ENCODE data around the gene ADK. TPM values are rescaled to one million over a fixed set of nuclear protein-coding genes. Genes with fewer than 3 reads are reported as not detected.
A peak's percentile ranks its signal among the peaks of the same experiment; 100 is the strongest.
"Not testable (repeated sequence)": the region's sequence is repeated elsewhere in the genome, so short reads cannot be mapped to it uniquely, and the experiment has no call there.

ADK gene
- total and polyA plus RNA-seq, 11 donors: 20.8 to 55.5 (median 39.8) TPM

GRCh38 chr10:74576586-74576985 lies 425.6 kb downstream of the ADK start:
- DNase-seq (no peak), ATAC-seq (no peak)
- TF ChIP-seq CTCF (IDR thresholded peaks at IDR 0.05): no peak
- Histone ChIP-seq H3K4me1 (no peaks in the 10 kb centered on the region), H3K4me3 (no peak overlapping the region), H3K36me3 (no peaks in the 10 kb centered on the region), H3K27me3 (no peaks in the 10 kb centered on the region), H3K27ac (no peak overlapping the region), H3K9me3 (peaks cover 0 to 3% (median 0%) of the 10 kb centered on the region in 12 donors)
- WGBS, 4 donors: 95 to 98% (median 97%) methylated on average over 3 of the region's 3 CpGs
- intact Hi-C loops (cut with DNase I): no loop called here

DNA sequence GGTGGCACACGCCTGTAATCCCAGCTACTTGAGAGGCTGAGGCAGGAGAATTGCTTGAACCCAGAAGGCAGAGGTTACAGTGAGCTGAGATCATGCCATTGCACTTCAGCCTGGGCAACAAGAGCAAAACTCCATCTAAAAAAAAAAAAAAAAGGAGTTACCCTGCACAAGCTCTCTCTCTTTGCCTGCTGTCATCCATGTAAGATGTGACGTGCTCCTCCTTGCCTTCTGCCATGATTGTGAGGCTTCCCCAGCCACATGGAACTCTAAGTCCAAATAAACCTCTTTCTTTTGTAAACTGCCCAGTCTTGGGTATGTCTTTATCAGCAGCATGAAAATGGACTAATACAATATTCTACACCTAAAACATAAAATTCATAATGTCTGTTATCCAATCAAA lies 429.4 kb downstream of the ADK start:
- H3K4me3 ChIP-seq, H3K36me3 ChIP-seq, H3K9me3 ChIP-seq, H3K4me1 ChIP-seq, H3K27me3 ChIP-seq, ATAC-seq, H3K27ac ChIP-seq, DNase-seq: not testable (repeated sequence)
- 93 to 100% (median 95%) methylated on average over 2 of the region's 2 CpGs for WGBS, 4 donors
- intact Hi-C loops (cut with DNase I): loop anchor here in 2 of 10 donors (10.0 kb wide), 2 partner anchors 156 to 244 kb away; partner anchors contain the start of gene KAT6B (in 1 of the 2)

- DNase-seq: no peak
- Histone ChIP-seq H3K4me3 (no peak overlapping the region), H3K36me3 (no peaks in the 10 kb centered on the region), H3K4me1 (peaks cover 0 to 29% (median 22%) of the 10 kb centered on the region in 12 donors), H3K27ac (no peak overlapping the region), H3K9me3 (peaks cover 0 to 3% (median 0%) of the 10 kb centered on the region in 12 donors), H3K27me3 (no peaks in the 10 kb centered on the region)
- intact Hi-C loops (cut with DNase I): loop anchor here in 2 of 10 donors (10.0 kb wide), 2 partner anchors 158 to 242 kb away; partner anchors contain the start of gene KAT6B (in 1 of the 2)
- TF ChIP-seq POLR2A (IDR thresholded peaks at IDR 0.05): no peak
- 87 to 91% (median 88%) methylated on average over 1 of the region's 1 CpG for WGBS, 4 donors
- no peak for ATAC-seq
Observed at GRCh38 chr10:74582566-74582965, 431.5 kb downstream of the ADK start.

DNA sequence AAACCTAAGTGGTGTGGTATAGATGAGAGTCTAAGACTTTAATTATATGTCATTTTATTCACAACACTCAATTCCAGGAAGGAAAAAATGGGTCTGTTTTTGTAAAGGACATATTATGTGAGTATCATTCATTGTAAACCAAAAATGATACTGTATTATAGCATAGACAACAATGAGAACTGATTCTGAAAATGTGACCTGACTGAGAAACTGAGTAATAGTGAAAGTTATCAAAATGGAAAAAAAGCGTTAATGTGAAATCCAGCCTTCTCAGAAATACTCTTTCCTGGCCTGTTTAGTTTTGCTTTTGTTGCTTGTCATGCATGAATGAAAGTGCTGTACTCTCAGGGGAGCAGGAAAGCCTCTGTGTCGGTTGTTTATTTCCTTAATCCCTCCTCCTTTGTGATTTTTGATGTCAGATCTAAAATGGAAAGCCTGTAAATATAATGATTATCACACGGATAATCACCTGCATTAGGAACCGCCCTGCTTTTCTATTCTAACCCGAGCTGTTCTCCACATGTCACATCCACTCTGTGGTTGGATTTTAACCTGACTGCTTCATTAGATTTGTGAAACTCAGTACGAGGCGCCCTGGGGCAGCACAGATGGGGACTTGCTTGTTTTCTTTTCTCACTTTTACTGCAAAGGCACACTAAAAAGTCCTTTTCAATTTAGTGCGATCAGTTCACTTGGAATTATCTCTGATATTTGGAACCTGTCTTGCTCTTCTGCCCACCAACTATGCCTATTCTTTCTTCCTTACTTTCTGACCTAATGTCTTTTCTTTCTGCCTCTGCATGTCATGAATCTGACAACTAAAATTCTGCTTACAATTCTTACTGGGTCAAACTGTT lies 434.4 kb downstream of the ADK start:
- H3K4me1 ChIP-seq: peaks cover 6 to 57% (median 47%) of the 10 kb centered on the region in 12 donors
- peak overlapping the region in 9 of 12 donors; percentile 5 to 41 (median 22) for H3K4me3 ChIP-seq
- H3K27me3 ChIP-seq: no peaks in the 10 kb centered on the region
- no peak for TF ChIP-seq CTCF (IDR thresholded peaks at IDR 0.05)
- intact Hi-C loops (cut with DNase I): loop anchor here in 5 of 10 donors (5.0 to 10.0 kb wide), 5 partner anchors 98 to 242 kb away; partner anchors contain the start of gene KAT6B (in 3 of the 5)
- ATAC-seq (peak in 1 of 4 donors; percentile 52), DNase-seq (no peak)
- peaks cover 0 to 3% (median 0%) of the 10 kb centered on the region in 12 donors for H3K9me3 ChIP-seq
- peak overlapping the region; percentile 6 to 79 (median 62) for H3K27ac ChIP-seq
- 14 to 20% (median 17%) methylated on average over 8 of the region's 8 CpGs for WGBS, 4 donors
- no peaks in the 10 kb centered on the region for H3K36me3 ChIP-seq

DNA sequence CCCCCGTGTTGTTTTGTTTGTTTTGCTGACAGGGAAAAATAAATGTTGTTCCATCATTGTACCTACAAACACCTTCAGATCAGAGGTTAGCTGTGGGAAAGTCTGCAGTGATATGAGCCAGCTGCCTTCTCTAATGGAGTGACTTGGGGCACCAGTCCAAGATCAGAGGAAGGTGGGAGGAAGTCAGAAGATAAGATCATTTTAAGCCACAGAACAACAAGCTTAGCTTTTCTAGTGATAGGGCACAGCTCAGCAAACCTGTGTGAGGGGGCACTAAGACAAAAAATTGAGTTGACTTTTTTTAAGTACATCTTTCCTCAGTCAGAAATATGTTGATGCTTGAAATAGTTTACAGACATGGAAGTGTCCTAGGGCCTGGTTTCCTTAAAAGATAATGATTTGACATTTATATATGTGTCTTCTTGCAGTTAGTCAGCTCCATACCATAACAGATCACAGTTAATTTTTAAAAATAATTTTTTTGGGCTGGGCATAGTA lies 435.1 kb downstream of the ADK start:
- peaks cover 0 to under 1% (median 0%) of the 10 kb centered on the region in 12 donors for H3K9me3 ChIP-seq
- no peak for DNase-seq
- no peaks in the 10 kb centered on the region for H3K36me3 ChIP-seq
- intact Hi-C loops (cut with DNase I): loop anchor here in 5 of 10 donors (5.0 to 10.0 kb wide), 5 partner anchors 99 to 241 kb away; partner anchors contain the start of gene KAT6B (in 3 of the 5)
- H3K4me3 ChIP-seq: peak overlapping the region in 5 of 12 donors; percentile 9 to 32 (median 22)
- no peak for ATAC-seq
- no peak for TF ChIP-seq CTCF (IDR thresholded peaks at IDR 0.05)
- TF ChIP-seq POLR2A (IDR thresholded peaks at IDR 0.05): no peak
- peak overlapping the region in 11 of 12 donors; percentile 46 to 79 (median 63) for H3K27ac ChIP-seq
- peaks cover 6 to 61% (median 48%) of the 10 kb centered on the region in 12 donors for H3K4me1 ChIP-seq
- no peaks in the 10 kb centered on the region for H3K27me3 ChIP-seq
- 0 to 5% (median 2%) methylated on average over 1 of the region's 1 CpG for WGBS, 4 donors

Data from heart left ventricle (tissue), 16 donors.